Activated naive CD4-positive, alpha-beta T cell treated with anti-CD3 and anti-CD28 coated beads, Interleukin-2, amount 50 U/mL, for 72 hours (primary cell): ENCODE data around the gene DGAT2. TPM values are rescaled to one million over a fixed set of nuclear protein-coding genes. Genes with fewer than 3 reads are reported as not detected.

Experiments
- ATAC-seq, 2 donors: fragments of 150-1000 bp; cut with Tn5 transposase; 2 replicates each; pipeline ENCODE4 v1.10.0; 2021; ENCODE audit warnings: mild to moderate bottlenecking in 2 of 2, moderate library complexity in 2 of 2
- DNase-seq, 2 donors: peaks; one replicate each; pipeline ENCODE4 v3.0.0; 2021 to 2022; ENCODE audit warnings: low spot score in 2 of 2
- H3K27ac Mint-ChIP-seq, 2 donors: one replicate each; pipeline ENCODE4 v1.8.0; 2022; ENCODE audit warnings: mild to moderate bottlenecking in 2 of 2, mixed read lengths in 2 of 2
- H3K36me3 Mint-ChIP-seq, 2 donors: one replicate each; pipeline ENCODE4 v1.8.0; 2022; ENCODE audit warnings: mixed read lengths in 2 of 2
- H3K9me3 Mint-ChIP-seq, 2 donors: one replicate each; pipeline ENCODE4 v1.8.0; 2022; ENCODE audit warnings: mixed read lengths in 2 of 2
- total RNA-seq, 2 donors: library from RNA; stranded (reverse); gene quantifications; one replicate each; pipeline ENCODE4 v1.2.3, GENCODE V29; 2022

DGAT2 gene
- total RNA-seq, 2 donors from 2014 or later: 1.1 to 3.9 TPM

- no peak for ATAC-seq
- H3K36me3 Mint-ChIP-seq: peaks cover 0 to 10% of the 10 kb centered on the region in 2 donors
- H3K9me3 Mint-ChIP-seq: no peaks in the 10 kb centered on the region
These were observed 54.0 kb downstream of the DGAT2 start for GRCh38 chr11:75822541-75822940.

GRCh38 chr11:75823415-75823814, 54.8 kb downstream of the DGAT2 start:
- Mint-ChIP-seq H3K27ac (no peak overlapping the region), H3K9me3 (no peaks in the 10 kb centered on the region), H3K36me3 (peaks cover 0 to 5% of the 10 kb centered on the region in 2 donors)
- no peak for DNase-seq
- no peak for ATAC-seq

More at GRCh38 chr11:75822541-75822940, 54.0 kb downstream of the DGAT2 start:
- H3K27ac Mint-ChIP-seq: no peak overlapping the region
- no peak for DNase-seq

GRCh38 chr11:75823946-75824345, 55.4 kb downstream of the DGAT2 start:
- DNase-seq (no peak), ATAC-seq (no peak)
- H3K36me3 Mint-ChIP-seq: peaks cover 0 to 5% of the 10 kb centered on the region in 2 donors
- no peak overlapping the region for H3K27ac Mint-ChIP-seq
- H3K9me3 Mint-ChIP-seq: no peaks in the 10 kb centered on the region

GRCh38 chr11:75826461-75827230, 58.1 kb downstream of the DGAT2 start:
- H3K36me3 Mint-ChIP-seq: peaks cover 0 to 5% of the 10 kb centered on the region in 2 donors
- H3K9me3 Mint-ChIP-seq: no peaks in the 10 kb centered on the region
- H3K27ac Mint-ChIP-seq: no peak overlapping the region
- DNase-seq (no peak), ATAC-seq (no peak)

- Mint-ChIP-seq H3K36me3 (no peaks in the 10 kb centered on the region), H3K9me3 (no peaks in the 10 kb centered on the region), H3K27ac (no peak overlapping the region)
- DNase-seq (no peak), ATAC-seq (no peak)
These were observed 59.0 kb downstream of the DGAT2 start for GRCh38 chr11:75827562-75827961.

GRCh38 chr11:75831915-75832502, 63.4 kb downstream of the DGAT2 start:
- H3K27ac Mint-ChIP-seq: no peak overlapping the region
- ATAC-seq (no peak), DNase-seq (no peak)
- H3K9me3 Mint-ChIP-seq: no peaks in the 10 kb centered on the region
- no peaks in the 10 kb centered on the region for H3K36me3 Mint-ChIP-seq

- H3K36me3 Mint-ChIP-seq: no peaks in the 10 kb centered on the region
These were observed 66.2 kb downstream of the DGAT2 start for GRCh38 chr11:75834728-75835127.

GRCh38 chr11:75836417-75836816, 67.8 kb downstream of the DGAT2 start:
- Mint-ChIP-seq H3K36me3 (no peaks in the 10 kb centered on the region), H3K9me3 (no peaks in the 10 kb centered on the region), H3K27ac (no peak overlapping the region)
- DNase-seq (no peak), ATAC-seq (no peak)

More at GRCh38 chr11:75834728-75835127, 66.2 kb downstream of the DGAT2 start:
- no peak overlapping the region for H3K27ac Mint-ChIP-seq
- H3K9me3 Mint-ChIP-seq: no peaks in the 10 kb centered on the region
- DNase-seq (no peak), ATAC-seq (no peak)

- no peak for DNase-seq
- no peak overlapping the region for H3K27ac Mint-ChIP-seq
- H3K36me3 Mint-ChIP-seq: no peaks in the 10 kb centered on the region
- no peak for ATAC-seq
- no peaks in the 10 kb centered on the region for H3K9me3 Mint-ChIP-seq
These were observed 71.3 kb downstream of the DGAT2 start for GRCh38 chr11:75839851-75840250.

GRCh38 chr11:75840522-75840921, 71.9 kb downstream of the DGAT2 start:
- ATAC-seq (no peak), DNase-seq (no peak)
- Mint-ChIP-seq H3K27ac (no peak overlapping the region), H3K36me3 (no peaks in the 10 kb centered on the region), H3K9me3 (no peaks in the 10 kb centered on the region)

GRCh38 chr11:75841739-75842138, 73.2 kb downstream of the DGAT2 start:
- DNase-seq (no peak), ATAC-seq (no peak)
- Mint-ChIP-seq H3K27ac (no peak overlapping the region), H3K36me3 (no peaks in the 10 kb centered on the region), H3K9me3 (no peaks in the 10 kb centered on the region)

GRCh38 chr11:75845324-75845723, 76.7 kb downstream of the DGAT2 start:
- no peaks in the 10 kb centered on the region for H3K9me3 Mint-ChIP-seq
- ATAC-seq: no peak
- no peaks in the 10 kb centered on the region for H3K36me3 Mint-ChIP-seq
- no peak for DNase-seq
- no peak overlapping the region for H3K27ac Mint-ChIP-seq

GRCh38 chr11:75849894-75850293, 81.3 kb downstream of the DGAT2 start:
- ATAC-seq: no peak
- Mint-ChIP-seq H3K27ac (no peak overlapping the region), H3K9me3 (no peaks in the 10 kb centered on the region), H3K36me3 (no peaks in the 10 kb centered on the region)
- no peak for DNase-seq

GRCh38 chr11:75850787-75851186, 82.2 kb downstream of the DGAT2 start:
- H3K27ac Mint-ChIP-seq: no peak overlapping the region
- DNase-seq: no peak
- H3K36me3 Mint-ChIP-seq: no peaks in the 10 kb centered on the region
- ATAC-seq: no peak
- H3K9me3 Mint-ChIP-seq: no peaks in the 10 kb centered on the region

Other genes with a start within 250 kb of the DGAT2 start
- gene GDPD5, start 242.8 kb upstream of the DGAT2 start, total RNA-seq: 10 to 100 TPM; 13.4 to 22.7 TPM
- 10 to 100 TPM in 1 of 2 donors, 1 to 10 TPM in 1; 8.2 to 24.5 TPM for gene SERPINH1, start 206.5 kb upstream of the DGAT2 start, total RNA-seq
- under 1 TPM in 1 of 2 donors, not detected in 1; 0.06 TPM for gene MAP6, start 99.7 kb upstream of the DGAT2 start, total RNA-seq
- gene MOGAT2, start 50.9 kb upstream of the DGAT2 start, total RNA-seq: not detected
- gene UVRAG, start 46.4 kb downstream of the DGAT2 start, total RNA-seq: 10 to 100 TPM; 19.9 to 22.4 TPM